ENCODE results near the gene CTSO. TPM values are rescaled to one million over a fixed set of nuclear protein-coding genes. Genes with fewer than 3 reads are reported as not detected.

CTSO gene
- polyA plus RNA-seq, 1 donor (not counting 4 experiments of a cell fraction or from before 2014, with no cell fraction given), result 3.3 TPM

GRCh38 chr4:155907556-155907955 lies 46.1 kb downstream of the CTSO start:
- FAIRE-seq, result no peak
- Histone ChIP-seq H3K9ac (ENCODE audit: control insufficient read depth, extremely low read depth, insufficient read depth, low read length) (no peak overlapping the region), H3K36me3 (ENCODE audit: control insufficient read depth in 2 of 2, extremely low read depth in 1 of 2, insufficient read depth in 2 of 2, low read length in 2 of 2) (no peaks in the 10 kb centered on the region), H2AFZ (ENCODE audit: control insufficient read depth, low read length) (no peak overlapping the region), H4K20me1 (ENCODE audit: control insufficient read depth, extremely low read depth, insufficient read depth, low read length) (no peaks in the 10 kb centered on the region), H3K4me2 (ENCODE audit: control insufficient read depth, extremely low read depth, insufficient read depth, low read depth, low read length) (no peak overlapping the region), H3K27me3 (ENCODE audit: control insufficient read depth, extremely low read depth, insufficient read depth, low read length) (no peaks in the 10 kb centered on the region), H3K9me3 (ENCODE audit: control insufficient read depth, low read depth, low read length) (no peaks in the 10 kb centered on the region), H3K4me3 (ENCODE audit: control insufficient read depth in 2 of 3, extremely low read depth in 1 of 3, insufficient read depth in 2 of 3, low read depth in 1 of 3, low read length in 3 of 3) (no peak overlapping the region), H3K4me1 (ENCODE audit: control insufficient read depth, extremely low read depth, insufficient read depth, low read length) (no peaks in the 10 kb centered on the region), H3K27ac (ENCODE audit: control insufficient read depth, insufficient read depth, low read length) (no peak overlapping the region), H3K79me2 (ENCODE audit: control insufficient read depth, insufficient read depth, low read length) (no peaks in the 10 kb centered on the region), H3K9me1 (ENCODE audit: control insufficient read depth, extremely low read depth, insufficient read depth, low read length) (no peaks in the 10 kb centered on the region)
- TF ChIP-seq, protein P1, sequence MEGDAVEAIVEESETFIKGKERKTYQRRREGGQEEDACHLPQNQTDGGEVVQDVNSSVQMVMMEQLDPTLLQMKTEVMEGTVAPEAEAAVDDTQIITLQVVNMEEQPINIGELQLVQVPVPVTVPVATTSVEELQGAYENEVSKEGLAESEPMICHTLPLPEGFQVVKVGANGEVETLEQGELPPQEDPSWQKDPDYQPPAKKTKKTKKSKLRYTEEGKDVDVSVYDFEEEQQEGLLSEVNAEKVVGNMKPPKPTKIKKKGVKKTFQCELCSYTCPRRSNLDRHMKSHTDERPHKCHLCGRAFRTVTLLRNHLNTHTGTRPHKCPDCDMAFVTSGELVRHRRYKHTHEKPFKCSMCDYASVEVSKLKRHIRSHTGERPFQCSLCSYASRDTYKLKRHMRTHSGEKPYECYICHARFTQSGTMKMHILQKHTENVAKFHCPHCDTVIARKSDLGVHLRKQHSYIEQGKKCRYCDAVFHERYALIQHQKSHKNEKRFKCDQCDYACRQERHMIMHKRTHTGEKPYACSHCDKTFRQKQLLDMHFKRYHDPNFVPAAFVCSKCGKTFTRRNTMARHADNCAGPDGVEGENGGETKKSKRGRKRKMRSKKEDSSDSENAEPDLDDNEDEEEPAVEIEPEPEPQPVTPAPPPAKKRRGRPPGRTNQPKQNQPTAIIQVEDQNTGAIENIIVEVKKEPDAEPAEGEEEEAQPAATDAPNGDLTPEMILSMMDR (optimal IDR thresholded peaks at IDR 0.05 in 1 of 3, IDR thresholded peaks at IDR 0.05 in 1 of 3, conservative IDR thresholded peaks at IDR 0.05 in 1 of 3; ENCODE audit: extremely low read depth in 1 of 3, insufficient read depth in 2 of 3, low read length in 3 of 3), result no peak
- no peak for TF ChIP-seq EZH2 (IDR thresholded peaks at IDR 0.05; ENCODE audit: low read length)
- dilution Hi-C loops (cut with MboI; ENCODE audit: extremely low pct_ligation_motif_present, low sequenced_read_pairs), result no loop called here
- DNase-seq (ENCODE audit: low read depth, low spot score), result no peak

GRCh38 chr4:155906554-155907247 lies 47.0 kb downstream of the CTSO start:
- Histone ChIP-seq H3K4me1 (ENCODE audit: control insufficient read depth, extremely low read depth, insufficient read depth, low read length) (no peaks in the 10 kb centered on the region), H3K36me3 (ENCODE audit: control insufficient read depth in 2 of 2, extremely low read depth in 1 of 2, insufficient read depth in 2 of 2, low read length in 2 of 2) (no peaks in the 10 kb centered on the region), H3K4me3 (ENCODE audit: control insufficient read depth in 2 of 3, extremely low read depth in 1 of 3, insufficient read depth in 2 of 3, low read depth in 1 of 3, low read length in 3 of 3) (no peak overlapping the region), H3K9me3 (ENCODE audit: control insufficient read depth, low read depth, low read length) (no peaks in the 10 kb centered on the region), H3K9ac (ENCODE audit: control insufficient read depth, extremely low read depth, insufficient read depth, low read length) (no peak overlapping the region), H2AFZ (ENCODE audit: control insufficient read depth, low read length) (no peak overlapping the region), H3K9me1 (ENCODE audit: control insufficient read depth, extremely low read depth, insufficient read depth, low read length) (no peaks in the 10 kb centered on the region), H3K27me3 (ENCODE audit: control insufficient read depth, extremely low read depth, insufficient read depth, low read length) (no peaks in the 10 kb centered on the region), H3K79me2 (ENCODE audit: control insufficient read depth, insufficient read depth, low read length) (no peaks in the 10 kb centered on the region), H4K20me1 (ENCODE audit: control insufficient read depth, extremely low read depth, insufficient read depth, low read length) (no peaks in the 10 kb centered on the region), H3K4me2 (ENCODE audit: control insufficient read depth, extremely low read depth, insufficient read depth, low read depth, low read length) (no peak overlapping the region), H3K27ac (ENCODE audit: control insufficient read depth, insufficient read depth, low read length) (no peak overlapping the region)
- no peak for TF ChIP-seq EZH2 (IDR thresholded peaks at IDR 0.05; ENCODE audit: low read length)
- TF ChIP-seq, protein P1 (optimal IDR thresholded peaks at IDR 0.05 in 1 of 3, IDR thresholded peaks at IDR 0.05 in 1 of 3, conservative IDR thresholded peaks at IDR 0.05 in 1 of 3; ENCODE audit: extremely low read depth in 1 of 3, insufficient read depth in 2 of 3, low read length in 3 of 3), result no peak
- dilution Hi-C loops (cut with MboI; ENCODE audit: extremely low pct_ligation_motif_present, low sequenced_read_pairs), result no loop called here
- FAIRE-seq, result no peak
- no peak for DNase-seq (ENCODE audit: low read depth, low spot score)

All from keratinocyte (primary cell).